KMS-11 (cell line): ENCODE results near the gene CD83.

Source experiments
- H2AFZ ChIP-seq: fragments of 200-600 bp; sonication (generic); 2 replicates; pipeline ENCODE4 v1.6.1; 2016; ENCODE audit warnings: antibody characterized with exemption, mixed run types, low read depth
- H3K27ac ChIP-seq: fragments of 200-600 bp; sonication (generic); 2 replicates; pipeline ENCODE4 v1.6.1; 2016; ENCODE audit warnings: mild to moderate bottlenecking, mixed run types
- H3K27me3 ChIP-seq: fragments of 200-600 bp; sonication (generic); 2 replicates; pipeline ENCODE4 v1.6.1; 2017; ENCODE audit warnings: mild to moderate bottlenecking, low read depth, mixed run types, moderate library complexity; ENCODE audit not compliant: insufficient read depth
- H3K36me3 ChIP-seq: fragments of 200-600 bp; sonication (generic); 2 replicates; pipeline ENCODE4 v1.6.1; 2017; ENCODE audit warnings: mild to moderate bottlenecking, mixed run types; ENCODE audit not compliant: insufficient read depth
- H3K4me1 ChIP-seq: fragments of 200-600 bp; sonication (generic); 2 replicates; pipeline ENCODE4 v1.6.1; 2016; ENCODE audit warnings: mild to moderate bottlenecking, low read depth, mixed run types; ENCODE audit not compliant: poor library complexity, severe bottlenecking
- H3K4me2 ChIP-seq: fragments of 200-600 bp; sonication (generic); 2 replicates; pipeline ENCODE4 v1.7.0; 2016; ENCODE audit warnings: mild to moderate bottlenecking, mixed run types
- H3K4me3 ChIP-seq: fragments of 200-600 bp; sonication (generic); IDR thresholded peaks from 2 replicates; pipeline ENCODE4 v1.6.1; 2017; ENCODE audit warnings: low read depth, low read length, mixed read lengths; ENCODE audit not compliant: insufficient read depth
- H3K79me2 ChIP-seq: fragments of 200-600 bp; sonication (generic); 2 replicates; pipeline ENCODE4 v1.6.1; 2016; ENCODE audit warnings: low read depth, mixed run types; ENCODE audit not compliant: insufficient read depth
- H3K9ac ChIP-seq: fragments of 200-600 bp; sonication (generic); 2 replicates; pipeline ENCODE4 v1.6.1; 2016; ENCODE audit warnings: mild to moderate bottlenecking, mixed run types
- H4K20me1 ChIP-seq: fragments of 200-600 bp; sonication (generic); 2 replicates; pipeline ENCODE4 v1.6.1; 2016; ENCODE audit warnings: mild to moderate bottlenecking, mixed run types; ENCODE audit not compliant: insufficient read depth
- TF ChIP-seq, protein P1 (sequence below): fragments of 200-600 bp; sonication (generic); conservative IDR thresholded peaks from 2 replicates; pipeline ENCODE4 v1.6.1; 2017; ENCODE audit warnings: low read depth, mild to moderate bottlenecking, antibody characterized with exemption, low read length, moderate library complexity, mixed read lengths

The CD83 gene

DNA sequence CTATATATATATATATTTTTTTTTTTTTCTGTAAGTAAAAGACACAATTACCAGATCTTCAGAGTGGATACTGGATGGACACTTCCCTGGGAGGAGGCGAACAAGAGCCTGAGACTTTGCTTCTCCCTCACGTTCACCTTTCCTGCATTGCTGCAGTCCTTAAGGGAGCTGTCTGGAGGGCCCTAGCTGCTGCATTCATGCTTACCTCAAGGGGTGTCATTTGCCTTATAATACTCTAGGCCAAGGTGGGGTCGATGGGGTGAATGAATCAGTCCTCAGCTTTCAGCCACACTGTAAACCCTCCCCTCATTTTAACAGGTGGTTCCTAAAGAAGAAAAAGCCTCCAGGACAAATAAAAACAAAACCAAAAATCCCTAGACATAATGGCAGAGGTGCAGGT lies 34.8 kb upstream of the CD83 start:
- H3K36me3 ChIP-seq: no peaks in the 10 kb centered on the region
- H3K79me2 ChIP-seq: no peaks in the 10 kb centered on the region
- H3K4me2 ChIP-seq: no peak overlapping the region
- H3K9ac ChIP-seq: no peak overlapping the region
- H3K4me1 ChIP-seq: no peaks in the 10 kb centered on the region
- no peaks in the 10 kb centered on the region for H3K27me3 ChIP-seq
- TF ChIP-seq, protein P1, sequence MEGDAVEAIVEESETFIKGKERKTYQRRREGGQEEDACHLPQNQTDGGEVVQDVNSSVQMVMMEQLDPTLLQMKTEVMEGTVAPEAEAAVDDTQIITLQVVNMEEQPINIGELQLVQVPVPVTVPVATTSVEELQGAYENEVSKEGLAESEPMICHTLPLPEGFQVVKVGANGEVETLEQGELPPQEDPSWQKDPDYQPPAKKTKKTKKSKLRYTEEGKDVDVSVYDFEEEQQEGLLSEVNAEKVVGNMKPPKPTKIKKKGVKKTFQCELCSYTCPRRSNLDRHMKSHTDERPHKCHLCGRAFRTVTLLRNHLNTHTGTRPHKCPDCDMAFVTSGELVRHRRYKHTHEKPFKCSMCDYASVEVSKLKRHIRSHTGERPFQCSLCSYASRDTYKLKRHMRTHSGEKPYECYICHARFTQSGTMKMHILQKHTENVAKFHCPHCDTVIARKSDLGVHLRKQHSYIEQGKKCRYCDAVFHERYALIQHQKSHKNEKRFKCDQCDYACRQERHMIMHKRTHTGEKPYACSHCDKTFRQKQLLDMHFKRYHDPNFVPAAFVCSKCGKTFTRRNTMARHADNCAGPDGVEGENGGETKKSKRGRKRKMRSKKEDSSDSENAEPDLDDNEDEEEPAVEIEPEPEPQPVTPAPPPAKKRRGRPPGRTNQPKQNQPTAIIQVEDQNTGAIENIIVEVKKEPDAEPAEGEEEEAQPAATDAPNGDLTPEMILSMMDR: no peak
- H3K4me3 ChIP-seq: no peak overlapping the region
- H2AFZ ChIP-seq: no peak overlapping the region
- no peak overlapping the region for H3K27ac ChIP-seq
- H4K20me1 ChIP-seq: no peaks in the 10 kb centered on the region

DNA sequence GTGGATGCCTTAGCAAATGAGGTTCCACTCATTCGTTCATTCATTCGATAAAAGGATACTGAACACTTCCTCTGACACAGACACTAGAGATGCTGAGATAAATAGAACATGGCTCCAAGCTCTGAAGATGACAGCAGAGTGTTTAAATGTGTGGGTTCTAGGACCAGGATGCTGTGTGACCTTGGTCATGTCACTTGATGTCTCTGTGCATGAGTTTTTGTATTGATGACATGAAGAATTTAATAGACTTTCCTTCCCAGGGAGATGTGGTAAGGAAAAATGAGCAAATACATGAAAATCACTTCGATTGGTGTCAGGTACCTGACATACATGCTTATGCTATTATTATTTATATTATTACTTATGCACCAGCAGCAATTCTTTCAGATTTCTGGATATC lies 34.3 kb upstream of the CD83 start:
- H3K79me2 ChIP-seq: no peaks in the 10 kb centered on the region
- no peak overlapping the region for H3K4me2 ChIP-seq
- H4K20me1 ChIP-seq: no peaks in the 10 kb centered on the region
- H3K4me3 ChIP-seq: no peak overlapping the region
- H3K27ac ChIP-seq: no peak overlapping the region
- H2AFZ ChIP-seq: no peak overlapping the region
- TF ChIP-seq, protein P1: no peak
- no peaks in the 10 kb centered on the region for H3K4me1 ChIP-seq
- no peaks in the 10 kb centered on the region for H3K36me3 ChIP-seq
- no peaks in the 10 kb centered on the region for H3K27me3 ChIP-seq
- H3K9ac ChIP-seq: no peak overlapping the region

DNA sequence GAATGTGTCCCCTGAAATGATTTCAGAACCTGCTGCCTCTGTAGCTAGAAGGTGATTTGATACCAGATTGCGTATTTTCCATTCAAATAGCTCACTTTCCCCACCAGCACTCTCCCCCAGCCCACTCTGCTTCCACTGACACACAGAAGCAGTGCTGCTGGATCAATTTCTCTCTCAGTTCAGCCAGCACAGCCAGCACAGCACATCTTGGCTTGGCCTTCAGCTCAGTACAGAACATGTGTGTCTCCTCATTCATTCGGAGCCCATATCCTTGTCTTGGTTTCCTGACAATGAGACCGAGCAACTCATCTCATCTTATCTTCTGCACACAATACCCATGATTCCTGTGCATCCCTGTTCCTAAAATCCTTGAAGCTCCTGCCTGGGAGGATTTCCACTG lies 33.8 kb upstream of the CD83 start:
- H4K20me1 ChIP-seq: no peaks in the 10 kb centered on the region
- TF ChIP-seq, protein P1: no peak

DNA sequence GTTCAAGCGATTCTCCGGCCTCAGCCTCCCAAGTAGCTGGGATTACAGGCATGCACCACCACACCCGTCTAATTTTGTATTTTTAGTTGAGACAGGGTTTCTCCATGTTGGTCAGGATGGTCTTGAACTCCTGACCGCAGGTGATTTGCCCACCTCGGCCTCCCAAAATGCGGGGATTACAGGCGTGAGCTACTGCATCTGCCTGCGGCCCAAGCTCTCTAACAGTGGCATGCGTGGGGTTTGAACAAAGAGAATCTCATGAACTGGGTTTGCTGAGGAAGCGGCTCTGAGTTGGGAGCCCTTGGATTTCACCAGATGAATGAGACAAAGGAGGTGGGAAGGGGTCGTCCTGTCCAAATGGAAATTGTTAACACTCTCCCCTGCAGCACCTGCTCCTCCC lies 33.2 kb upstream of the CD83 start:
- TF ChIP-seq, protein P1: no peak
- no peak overlapping the region for H3K27ac ChIP-seq
- no peaks in the 10 kb centered on the region for H3K27me3 ChIP-seq
- H4K20me1 ChIP-seq: no peaks in the 10 kb centered on the region
- H3K79me2 ChIP-seq: no peaks in the 10 kb centered on the region
- H3K36me3 ChIP-seq: no peaks in the 10 kb centered on the region
- no peak overlapping the region for H3K4me3 ChIP-seq
- H3K4me2 ChIP-seq: no peak overlapping the region
- no peak overlapping the region for H3K9ac ChIP-seq
- no peaks in the 10 kb centered on the region for H3K4me1 ChIP-seq
- H2AFZ ChIP-seq: no peak overlapping the region

More for the DNA sequence above, 33.8 kb upstream of the CD83 start:
- Histone ChIP-seq H3K4me2 (no peak overlapping the region), H3K27me3 (no peaks in the 10 kb centered on the region), H3K4me3 (no peak overlapping the region), H3K9ac (no peak overlapping the region), H3K36me3 (no peaks in the 10 kb centered on the region), H3K4me1 (no peaks in the 10 kb centered on the region), H3K79me2 (no peaks in the 10 kb centered on the region), H2AFZ (no peak overlapping the region), H3K27ac (no peak overlapping the region)
